ENCODE data around the gene BRINP3.

BRINP3 gene

DNA sequence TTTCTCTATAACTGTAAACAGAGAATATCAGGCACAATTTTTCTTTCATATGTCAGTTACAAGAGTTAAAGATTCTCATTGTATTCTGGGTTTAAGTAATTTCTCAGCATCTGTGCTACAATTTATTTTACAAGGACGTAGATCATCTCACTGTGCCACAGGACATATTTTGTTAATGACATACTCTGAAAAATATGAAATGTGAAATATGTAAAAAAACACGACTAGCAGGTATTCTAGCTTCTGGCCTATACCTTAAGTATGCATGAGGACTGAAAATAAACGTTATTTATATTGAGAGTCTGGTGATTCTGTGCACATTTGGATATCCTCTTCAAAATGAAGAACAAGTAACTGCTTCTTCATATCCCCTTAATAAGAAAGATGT is 308.8 kb downstream of the BRINP3 start:
- DNase-seq (ENCODE audit: extremely low read depth, insufficient read length): no peak
- Histone ChIP-seq H3K36me3 (ENCODE audit: control insufficient read depth, insufficient read depth, low read length) (no peaks in the 10 kb centered on the region), H3K27me3 (replicated peaks; ENCODE audit: control insufficient read depth, insufficient read depth, low read length) (no peaks in the 10 kb centered on the region), H3K4me3 (replicated peaks; ENCODE audit: low read depth, low read length) (no peak overlapping the region)
- TF ChIP-seq, protein P1, sequence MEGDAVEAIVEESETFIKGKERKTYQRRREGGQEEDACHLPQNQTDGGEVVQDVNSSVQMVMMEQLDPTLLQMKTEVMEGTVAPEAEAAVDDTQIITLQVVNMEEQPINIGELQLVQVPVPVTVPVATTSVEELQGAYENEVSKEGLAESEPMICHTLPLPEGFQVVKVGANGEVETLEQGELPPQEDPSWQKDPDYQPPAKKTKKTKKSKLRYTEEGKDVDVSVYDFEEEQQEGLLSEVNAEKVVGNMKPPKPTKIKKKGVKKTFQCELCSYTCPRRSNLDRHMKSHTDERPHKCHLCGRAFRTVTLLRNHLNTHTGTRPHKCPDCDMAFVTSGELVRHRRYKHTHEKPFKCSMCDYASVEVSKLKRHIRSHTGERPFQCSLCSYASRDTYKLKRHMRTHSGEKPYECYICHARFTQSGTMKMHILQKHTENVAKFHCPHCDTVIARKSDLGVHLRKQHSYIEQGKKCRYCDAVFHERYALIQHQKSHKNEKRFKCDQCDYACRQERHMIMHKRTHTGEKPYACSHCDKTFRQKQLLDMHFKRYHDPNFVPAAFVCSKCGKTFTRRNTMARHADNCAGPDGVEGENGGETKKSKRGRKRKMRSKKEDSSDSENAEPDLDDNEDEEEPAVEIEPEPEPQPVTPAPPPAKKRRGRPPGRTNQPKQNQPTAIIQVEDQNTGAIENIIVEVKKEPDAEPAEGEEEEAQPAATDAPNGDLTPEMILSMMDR (IDR thresholded peaks at IDR 0.05; ENCODE audit: insufficient read depth, low read length, poor library complexity, severe bottlenecking): no peak

DNA sequence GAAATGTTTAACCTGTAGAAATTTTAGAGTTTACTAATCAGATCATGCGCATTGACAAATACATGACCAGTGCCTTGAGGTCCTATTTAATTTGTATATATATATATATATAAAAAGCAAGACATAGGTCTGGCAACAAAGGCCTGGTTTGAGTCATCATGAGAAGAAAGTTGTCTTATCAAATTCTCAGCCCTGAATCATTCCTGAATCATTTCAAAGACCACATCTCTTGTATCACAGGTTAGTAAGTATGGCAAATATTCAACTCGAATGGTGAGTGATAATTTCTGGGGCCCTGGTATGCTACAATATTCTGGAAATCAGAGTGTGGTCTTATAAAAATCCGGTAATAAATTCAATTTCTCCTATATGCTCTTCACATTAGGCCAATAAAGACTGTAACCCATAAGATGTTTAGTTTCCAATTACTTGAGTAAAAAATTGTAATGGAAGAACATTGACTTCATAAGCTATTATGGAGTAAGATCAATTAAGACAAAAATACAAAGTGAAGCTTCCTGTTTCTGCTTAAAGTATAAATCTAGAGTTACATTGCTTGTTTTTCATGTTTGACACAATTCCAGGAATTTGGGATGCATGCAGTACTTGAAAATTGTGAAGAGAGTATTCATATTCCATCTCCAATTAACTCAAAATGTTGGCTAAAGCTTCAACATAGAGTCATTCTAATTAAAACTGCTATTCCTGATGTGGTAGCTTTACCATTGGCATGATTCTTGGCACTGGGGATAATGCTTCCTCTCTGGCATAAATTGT is 309.4 kb downstream of the BRINP3 start:
- no peak for DNase-seq (ENCODE audit: extremely low read depth, insufficient read length)
- TF ChIP-seq, protein P1 (IDR thresholded peaks at IDR 0.05; ENCODE audit: insufficient read depth, low read length, poor library complexity, severe bottlenecking): no peak

DNA sequence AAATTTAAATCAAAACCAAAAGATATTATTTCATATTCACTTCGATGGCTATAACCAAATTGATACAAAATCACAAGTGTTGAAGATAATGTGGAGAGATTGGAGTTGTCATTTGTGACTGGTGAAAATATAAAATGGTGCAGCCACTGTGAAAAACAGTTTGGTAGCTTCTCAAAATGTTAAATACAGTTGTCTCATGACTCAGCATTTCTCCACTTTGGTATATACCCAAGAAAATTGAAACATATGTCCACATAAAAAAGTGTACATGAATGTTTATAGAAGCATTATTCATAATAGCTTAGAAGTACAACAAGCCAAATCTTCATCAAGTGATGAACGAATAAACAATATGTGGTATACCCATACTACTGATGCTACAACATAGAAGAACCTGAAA is 318.5 kb downstream of the BRINP3 start:
- Histone ChIP-seq H3K27me3 (replicated peaks; ENCODE audit: control insufficient read depth, insufficient read depth, low read length) (no peaks in the 10 kb centered on the region), H3K4me3 (replicated peaks; ENCODE audit: low read depth, low read length) (no peak overlapping the region), H3K36me3 (ENCODE audit: control insufficient read depth, insufficient read depth, low read length) (no peaks in the 10 kb centered on the region)
- TF ChIP-seq, protein P1 (IDR thresholded peaks at IDR 0.05; ENCODE audit: insufficient read depth, low read length, poor library complexity, severe bottlenecking): no peak
- DNase-seq (ENCODE audit: extremely low read depth, insufficient read length): no peak

More for the DNA sequence above, 309.4 kb downstream of the BRINP3 start:
- H3K4me3 ChIP-seq (replicated peaks; ENCODE audit: low read depth, low read length): no peak overlapping the region
- no peaks in the 10 kb centered on the region for H3K27me3 ChIP-seq (replicated peaks; ENCODE audit: control insufficient read depth, insufficient read depth, low read length)
- no peaks in the 10 kb centered on the region for H3K36me3 ChIP-seq (ENCODE audit: control insufficient read depth, insufficient read depth, low read length)

DNA sequence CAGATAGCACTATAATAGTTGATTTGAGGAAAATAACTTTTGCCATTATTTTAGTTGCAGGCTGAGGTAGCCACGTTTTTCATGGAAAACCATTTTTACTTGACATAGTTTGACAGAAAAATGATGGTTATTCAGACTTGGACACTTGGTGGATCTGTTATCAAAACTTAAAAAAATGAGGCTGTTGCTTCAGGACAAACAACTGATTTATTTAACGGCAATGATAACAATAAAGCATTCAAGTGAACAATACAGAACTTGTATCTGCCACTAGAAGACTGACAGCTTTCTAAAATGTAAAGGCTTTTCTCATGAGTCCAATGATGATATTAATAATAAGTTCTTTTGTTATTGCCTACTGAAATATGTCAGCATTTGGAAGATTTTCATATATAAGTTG is 322.9 kb downstream of the BRINP3 start:
- H3K27me3 ChIP-seq (replicated peaks; ENCODE audit: control insufficient read depth, insufficient read depth, low read length): no peaks in the 10 kb centered on the region
- H3K36me3 ChIP-seq (ENCODE audit: control insufficient read depth, insufficient read depth, low read length): no peaks in the 10 kb centered on the region
- H3K4me3 ChIP-seq (replicated peaks; ENCODE audit: low read depth, low read length): no peak overlapping the region
- TF ChIP-seq, protein P1 (IDR thresholded peaks at IDR 0.05; ENCODE audit: insufficient read depth, low read length, poor library complexity, severe bottlenecking): no peak
- DNase-seq (ENCODE audit: extremely low read depth, insufficient read length): no peak

DNA sequence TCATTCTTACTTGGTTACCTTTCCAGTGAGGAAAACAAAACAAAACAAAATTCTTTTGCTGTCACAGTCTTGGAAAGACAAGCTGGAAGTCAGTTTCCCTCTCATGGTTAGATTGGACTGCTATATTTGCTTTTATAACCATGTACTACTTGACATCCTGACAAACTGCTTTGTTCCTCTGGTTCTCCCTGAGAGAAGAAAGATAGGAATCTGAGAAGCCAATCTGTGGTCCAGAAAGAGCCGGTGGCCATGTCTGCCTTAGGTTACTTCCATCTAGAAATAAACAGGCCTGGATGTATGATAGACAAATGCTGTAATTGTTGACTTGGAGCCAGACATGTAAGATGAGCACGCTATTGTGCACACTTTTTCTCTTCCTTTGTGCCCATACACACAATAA is 330.0 kb downstream of the BRINP3 start:
- H3K27me3 ChIP-seq (replicated peaks; ENCODE audit: control insufficient read depth, insufficient read depth, low read length): no peaks in the 10 kb centered on the region
- TF ChIP-seq, protein P1 (IDR thresholded peaks at IDR 0.05; ENCODE audit: insufficient read depth, low read length, poor library complexity, severe bottlenecking): no peak
- H3K4me3 ChIP-seq (replicated peaks; ENCODE audit: low read depth, low read length): no peak overlapping the region
- no peak for DNase-seq (ENCODE audit: extremely low read depth, insufficient read length)
- H3K36me3 ChIP-seq (ENCODE audit: control insufficient read depth, insufficient read depth, low read length): no peaks in the 10 kb centered on the region
